SU-DHL-6 (cell line): ENCODE measurements around the gene LBX2.

Experiments
- CTCF ChIP-seq: fragments of 200-600 bp; sonication (generic); IDR thresholded peaks from one replicate; pipeline ENCODE4 v1.5.1; 2017; ENCODE audit warnings: antibody characterized with exemption, mild to moderate bottlenecking, low read length, moderate library complexity; ENCODE audit not compliant: insufficient read depth, poor library complexity, severe bottlenecking
- EZH2phosphoT487 ChIP-seq: fragments of 200-600 bp; sonication (generic), shearing (Covaris generic); conservative IDR thresholded peaks from 2 replicates; pipeline ENCODE4 v1.6.1; 2018; ENCODE audit warnings: mild to moderate bottlenecking, antibody characterized with exemption, low read length, moderate library complexity, mixed read lengths

GRCh38 chr2:74481431-74481830 is 18.0 kb downstream of the LBX2 start:
- no peak for TF ChIP-seq CTCF
- TF ChIP-seq EZH2phosphoT487, result no peak
